GM23338 (cell line): ENCODE measurements around the gene MLKL. TPM values are rescaled to one million over a fixed set of nuclear protein-coding genes. Genes with fewer than 3 reads are reported as not detected.
A peak's percentile ranks its signal among the peaks of the same experiment; 100 is the strongest.

Source experiments
- ATAC-seq: fragments of 200-7000 bp; cut with Tn5 transposase; 3 replicates; pipeline ENCODE4 v1.9.1; 2020
- DNase-seq: peaks from one replicate; pipeline ENCODE4 v3.0.0-alpha.2; 2015; ENCODE audit warnings: low spot score
- H2AFZ ChIP-seq: fragments of 200-600 bp; sonication (generic); 2 replicates; pipeline ENCODE4 v1.8.0; 2016; ENCODE audit warnings: antibody characterized with exemption, mild to moderate bottlenecking, moderate library complexity
- H3F3A ChIP-seq: fragments of 200-600 bp; sonication (generic); replicated peaks from 2 replicates; pipeline ENCODE4 v1.8.0; 2017; ENCODE audit warnings: antibody characterized with exemption, mixed run types, low read depth
- H3K27ac ChIP-seq: fragments of 200-600 bp; sonication (generic); 2 replicates; pipeline ENCODE4 v1.6.1; 2016; ENCODE audit warnings: low read depth
- H3K27me3 ChIP-seq: fragments of 200-600 bp; sonication (generic); 2 replicates; pipeline ENCODE4 v1.8.0; 2016; ENCODE audit warnings: mild to moderate bottlenecking, mixed run types, moderate library complexity; ENCODE audit not compliant: insufficient read depth
- H3K36me3 ChIP-seq: fragments of 200-600 bp; sonication (generic); 2 replicates; pipeline ENCODE4 v1.8.0; 2016; ENCODE audit warnings: mild to moderate bottlenecking; ENCODE audit not compliant: insufficient read depth
- H3K4me1 ChIP-seq: fragments of 200-600 bp; sonication (generic); 2 replicates; pipeline ENCODE4 v1.8.0; 2016; ENCODE audit warnings: mild to moderate bottlenecking, moderate library complexity; ENCODE audit not compliant: insufficient read depth
- H3K4me2 ChIP-seq: fragments of 200-600 bp; sonication (generic); 2 replicates; pipeline ENCODE4 v1.7.1; 2017; ENCODE audit warnings: mixed run types
- H3K4me3 ChIP-seq: fragments of 200-600 bp; sonication (generic); 2 replicates; pipeline ENCODE4 v1.6.1; 2016; ENCODE audit warnings: mixed run types
- H3K79me2 ChIP-seq: fragments of 200-600 bp; sonication (generic); replicated peaks from 2 replicates; pipeline ENCODE4 v1.8.0; 2017; ENCODE audit warnings: mild to moderate bottlenecking; ENCODE audit not compliant: insufficient read depth
- H3K9me2 ChIP-seq: fragments of 200-600 bp; sonication (generic); 2 replicates; pipeline ENCODE4 v1.8.0; 2017; ENCODE audit not compliant: insufficient read depth
- H4K20me1 ChIP-seq: fragments of 200-600 bp; sonication (generic); replicated peaks from 2 replicates; pipeline ENCODE4 v1.8.0; 2017; ENCODE audit warnings: mild to moderate bottlenecking; ENCODE audit not compliant: insufficient read depth
- H3K27ac Mint-ChIP-seq: 2 replicates; pipeline ENCODE4 v1.8.0; 2020; ENCODE audit warnings: inconsistent platforms, mild to moderate bottlenecking, moderate library complexity, mixed read lengths
- H3K27me3 Mint-ChIP-seq: 3 replicates; pipeline ENCODE4 v1.8.0; 2022; ENCODE audit warnings: low read depth, mild to moderate bottlenecking, moderate library complexity, mixed read lengths, inconsistent platforms; ENCODE audit not compliant: insufficient read depth, poor library complexity
- H3K36me3 Mint-ChIP-seq: 3 replicates; pipeline ENCODE4 v1.8.0; 2021; ENCODE audit warnings: low read depth, mild to moderate bottlenecking, inconsistent platforms, moderate library complexity, mixed read lengths
- H3K4me1 Mint-ChIP-seq: 3 replicates; pipeline ENCODE4 v1.8.0; 2020; ENCODE audit warnings: mild to moderate bottlenecking, inconsistent platforms, mixed read lengths
- H3K4me3 Mint-ChIP-seq: 3 replicates; pipeline ENCODE4 v1.8.0; 2021; ENCODE audit warnings: moderate library complexity, mild to moderate bottlenecking, inconsistent platforms, mixed read lengths
- H3K9me3 Mint-ChIP-seq: 3 replicates; pipeline ENCODE4 v1.8.0; 2020; ENCODE audit warnings: moderate library complexity, mild to moderate bottlenecking, inconsistent platforms, mixed read lengths
- CREB1 ChIP-seq: fragments of 250-450 bp; sonication (Bioruptor Pico); IDR thresholded peaks from 2 replicates; pipeline ENCODE4 v1.5.0; 2020; ENCODE audit warnings: low read depth, mild to moderate bottlenecking, moderate library complexity
- CTCF ChIP-seq, 2 experiments: fragments of 200-600 bp in 1 of 2; sonication (generic) in 1 of 2; conservative IDR thresholded peaks; 2 replicates each; pipeline versions ENCODE4 v1.5.1 to v1.6.1; 2016 to 2017; ENCODE audit warnings: antibody characterized with exemption in 2 of 2, low read depth in 2 of 2, mild to moderate bottlenecking in 2 of 2, moderate library complexity in 1 of 2
- EZH2 ChIP-seq: fragments of 200-600 bp; sonication (generic); IDR thresholded peaks from one replicate; pipeline ENCODE4 v1.8.0; 2017; ENCODE audit warnings: antibody characterized with exemption, mild to moderate bottlenecking, low read depth; ENCODE audit not compliant: unreplicated experiment
- NANOG ChIP-seq: IDR thresholded peaks from 2 replicates; pipeline ENCODE4 v1.6.1; 2016; ENCODE audit warnings: antibody characterized with exemption, borderline replicate concordance
- POLR2AphosphoS5 ChIP-seq: IDR thresholded peaks from 2 replicates; pipeline ENCODE4 v1.6.1; 2016; ENCODE audit warnings: antibody characterized with exemption, low read depth
- STAT1 ChIP-seq: IDR thresholded peaks from one replicate; pipeline ENCODE4 v1.6.1; 2016; ENCODE audit warnings: antibody characterized with exemption; ENCODE audit not compliant: unreplicated experiment
- ZNF114 ChIP-seq: fragments of 250-450 bp; sonication (Bioruptor Pico); IDR thresholded peaks from 2 replicates; pipeline ENCODE4 v1.5.0; 2020; ENCODE audit warnings: mild to moderate bottlenecking, moderate library complexity
- ZNF331 ChIP-seq: fragments of 250-450 bp; sonication (Bioruptor Pico); IDR thresholded peaks from 2 replicates; pipeline ENCODE4 v1.5.0; 2020; ENCODE audit warnings: low read depth, mild to moderate bottlenecking, moderate library complexity
- polyA plus RNA-seq: library from polyadenylated mRNA; unstranded; fragments of >200 nt; fragmentation: Nextera tagmentation; extraction: Ambion mirVana; gene quantifications from 2 replicates; pipeline ENCODE4 v1.2.1, GENCODE V29; 2016
- total RNA-seq: library from RNA; depleted of rRNA; stranded (reverse); fragments of >200 nt; shearing (Covaris generic); gene quantifications from 2 replicates; pipeline ENCODE4 v1.2.3, GENCODE V29; 2014
- TF ChIP-seq, protein P1 (sequence below): IDR thresholded peaks from 2 replicates; pipeline ENCODE4 v1.6.1; 2016; ENCODE audit warnings: antibody characterized with exemption

MLKL gene
- total and polyA plus RNA-seq, 2 experiments from 2014 or later: 5.1 to 9.7 TPM

DNA sequence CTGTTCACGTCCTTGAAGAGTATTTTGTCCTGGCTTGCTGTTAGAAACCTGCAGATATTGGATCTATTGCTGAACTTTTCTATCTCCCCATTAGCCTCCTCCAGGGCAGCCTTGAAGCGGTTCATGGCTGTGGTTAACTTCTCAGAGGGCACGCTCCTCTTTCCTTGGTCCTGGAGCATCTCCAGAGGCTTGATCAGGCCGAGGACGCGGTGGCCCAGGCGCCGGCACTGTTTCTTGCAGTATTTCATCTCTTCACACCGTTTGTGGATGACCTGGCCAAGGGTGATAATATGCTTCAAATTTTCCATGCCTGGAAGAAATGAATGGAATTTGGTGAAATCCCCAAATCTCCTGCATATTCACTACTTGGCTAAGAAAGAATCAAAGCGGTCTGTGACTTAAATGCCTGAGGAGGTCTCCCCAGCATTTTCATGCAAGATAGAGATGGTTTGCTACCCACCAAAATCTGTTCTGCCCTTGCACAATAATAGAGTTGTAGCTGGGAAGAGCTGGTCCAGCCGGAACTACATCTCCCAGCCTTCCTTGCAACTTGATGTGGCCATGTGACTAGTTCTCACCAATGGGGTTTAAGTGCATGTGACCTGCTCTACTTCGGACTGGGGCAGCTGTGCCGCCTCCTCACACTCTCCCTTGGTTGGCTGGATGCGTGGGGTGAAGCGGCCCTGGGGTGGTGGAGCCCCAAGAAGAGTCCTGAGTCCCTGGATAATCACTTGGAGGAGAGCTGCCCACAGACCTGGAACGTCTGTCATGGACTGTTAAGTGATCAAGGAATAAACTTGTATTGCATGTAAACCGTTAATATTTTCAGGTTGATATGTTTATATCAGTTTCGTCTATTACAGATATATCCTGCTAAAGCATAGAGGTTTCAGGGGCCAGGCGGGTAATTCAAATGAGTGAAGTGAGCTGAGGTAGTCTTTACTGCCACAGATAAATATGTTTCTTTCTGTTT, 4.9 kb downstream of the MLKL start:
- no peaks in the 10 kb centered on the region for H3K9me2 ChIP-seq
- H3K4me3 ChIP-seq: peak overlapping the region; percentile 42
- Mint-ChIP-seq H3K27me3 (peaks cover 16% of the 10 kb centered on the region), H3K36me3 (peaks cover under 1% of the 10 kb centered on the region; the same call in 2 of the 3 replicates), H3K9me3 (no peaks in the 10 kb centered on the region), H3K27ac (peak overlapping the region; percentile 64; the same call in 1 of the 2 replicates), H3K4me1 (peaks cover 8% of the 10 kb centered on the region; the same call in 2 of the 3 replicates), H3K4me3 (peak overlapping the region; percentile 82)
- H3K4me2 ChIP-seq: peak overlapping the region; percentile 61
- peak; percentile 93 for ATAC-seq
- peaks cover 9% of the 10 kb centered on the region; the same call in 1 of the 2 replicates for H3K27me3 ChIP-seq
- no peaks in the 10 kb centered on the region for H3K79me2 ChIP-seq
- H3K4me1 ChIP-seq: peaks cover 10% of the 10 kb centered on the region; the same call in 1 of the 2 replicates
- DNase-seq: peak; percentile 94
- 0 out of 2 replicates have a peak, but pooled peaks cover 2% of the 10 kb centered on the region for H3F3A ChIP-seq
- TF ChIP-seq ZNF114 (CRISPR knock-in tag) (no peak), POLR2AphosphoS5 (peak; percentile 89), NANOG (no peak), CTCF (conservative IDR thresholded peaks at IDR 0.05; ENCODE audit: low read depth in 2 of 2) (no peak), EZH2 (no peak), CREB1 (CRISPR knock-in tag) (no peak), STAT1 (no peak), ZNF331 (no peak)
- TF ChIP-seq, protein P1, sequence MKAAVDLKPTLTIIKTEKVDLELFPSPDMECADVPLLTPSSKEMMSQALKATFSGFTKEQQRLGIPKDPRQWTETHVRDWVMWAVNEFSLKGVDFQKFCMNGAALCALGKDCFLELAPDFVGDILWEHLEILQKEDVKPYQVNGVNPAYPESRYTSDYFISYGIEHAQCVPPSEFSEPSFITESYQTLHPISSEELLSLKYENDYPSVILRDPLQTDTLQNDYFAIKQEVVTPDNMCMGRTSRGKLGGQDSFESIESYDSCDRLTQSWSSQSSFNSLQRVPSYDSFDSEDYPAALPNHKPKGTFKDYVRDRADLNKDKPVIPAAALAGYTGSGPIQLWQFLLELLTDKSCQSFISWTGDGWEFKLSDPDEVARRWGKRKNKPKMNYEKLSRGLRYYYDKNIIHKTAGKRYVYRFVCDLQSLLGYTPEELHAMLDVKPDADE: peak; percentile 87
- H2AFZ ChIP-seq: no peak overlapping the region
- no peaks in the 10 kb centered on the region for H4K20me1 ChIP-seq
- H3K36me3 ChIP-seq: peaks cover 6% of the 10 kb centered on the region; the same call in 1 of the 2 replicates
- H3K27ac ChIP-seq: no peak overlapping the region

- Histone ChIP-seq H3K4me3 (no peak overlapping the region), H3K4me1 (0 out of 2 replicates have a peak, but pooled peaks cover 3% of the 10 kb centered on the region), H3K9me2 (no peaks in the 10 kb centered on the region), H3K79me2 (no peaks in the 10 kb centered on the region), H3K4me2 (no peak overlapping the region), H3K27ac (no peak overlapping the region), H3K36me3 (peaks cover 11% of the 10 kb centered on the region), H4K20me1 (0 out of 2 replicates have a peak, but pooled peaks cover 3% of the 10 kb centered on the region), H3F3A (0 out of 2 replicates have a peak, but pooled peaks cover 2% of the 10 kb centered on the region), H3K27me3 (no peaks in the 10 kb centered on the region), H2AFZ (no peak overlapping the region)
- Mint-ChIP-seq H3K36me3 (peaks cover 3% of the 10 kb centered on the region; the same call in 2 of the 3 replicates), H3K27me3 (peaks cover 6% of the 10 kb centered on the region), H3K4me3 (no peak overlapping the region), H3K9me3 (no peaks in the 10 kb centered on the region), H3K27ac (no peak overlapping the region), H3K4me1 (peaks cover 4% of the 10 kb centered on the region; the same call in 2 of the 3 replicates)
- no peak for DNase-seq
- ATAC-seq: no peak
- TF ChIP-seq CTCF (conservative IDR thresholded peaks at IDR 0.05; ENCODE audit: low read depth in 2 of 2) (no peak), STAT1 (no peak)
Observed at GRCh38 chr16:74691093-74691855, 9.4 kb downstream of the MLKL start.
